HL-60 (cell line): ENCODE results near the gene ADGRL3.

Source experiments
- DNase-seq, 2 experiments: peaks; one replicate each; pipeline ENCODE4 v3.0.0-alpha.2; 2010 to 2020; ENCODE audit warnings: low read depth in 1 of 2, low spot score in 1 of 2
- H3K27ac ChIP-seq: fragments of 250-450 bp; sonication (Bioruptor Pico); replicated peaks from 2 replicates; pipeline ENCODE4 v1.5.1; 2020; ENCODE audit warnings: mild to moderate bottlenecking, moderate library complexity
- H3K27me3 ChIP-seq: fragments of 250-450 bp; sonication (Bioruptor Pico); 2 replicates; pipeline ENCODE4 v1.5.1; 2021; ENCODE audit warnings: mild to moderate bottlenecking, moderate library complexity; ENCODE audit not compliant: insufficient read depth, poor library complexity, severe bottlenecking
- H3K4me3 ChIP-seq: replicated peaks from 2 replicates; pipeline ENCODE4 v1.5.1; 2011; ENCODE audit warnings: mild to moderate bottlenecking, control low read depth, low read length; ENCODE audit not compliant: insufficient read depth
- GABPA ChIP-seq: IDR thresholded peaks from 2 replicates; pipeline ENCODE4 v1.6.1; 2012; ENCODE audit warnings: low read depth
- POLR2AphosphoS5 ChIP-seq: IDR thresholded peaks from 2 replicates; pipeline ENCODE4 v1.6.1; 2012; ENCODE audit warnings: low read depth
- SPI1 ChIP-seq: IDR thresholded peaks from 2 replicates; pipeline ENCODE4 v1.6.1; 2012; ENCODE audit warnings: low read depth, mild to moderate bottlenecking, borderline replicate concordance
- TF ChIP-seq, protein P1 (sequence below): IDR thresholded peaks from 2 replicates; pipeline ENCODE4 v1.6.1; 2012; ENCODE audit warnings: low read depth; ENCODE audit not compliant: insufficient replicate concordance
- TF ChIP-seq, protein P2 (sequence below): IDR thresholded peaks from one replicate; pipeline ENCODE4 v1.5.1; 2011; ENCODE audit warnings: low read length, control low read depth, inconsistent platforms; ENCODE audit not compliant: insufficient read depth

Gene ADGRL3

DNA sequence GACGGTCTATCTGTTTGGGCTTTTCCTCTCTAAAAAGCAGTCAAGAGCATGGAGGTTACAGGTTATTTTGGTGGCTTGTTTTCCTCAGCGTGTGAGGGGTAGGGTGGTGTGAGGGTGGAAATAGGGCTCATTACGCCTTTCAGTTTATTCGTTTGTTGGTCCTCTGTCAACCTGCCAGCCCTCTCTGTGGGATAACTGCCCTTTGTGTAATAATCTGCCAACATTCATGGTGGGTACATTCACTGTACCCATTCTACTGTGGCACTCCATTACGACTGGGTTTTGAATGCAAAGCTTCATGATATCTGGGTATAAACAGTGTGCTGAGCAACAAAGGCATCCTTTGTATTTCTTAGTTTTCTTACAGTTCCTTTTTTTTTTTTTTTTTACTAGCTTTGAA is 136.4 kb downstream of the ADGRL3 start:
- Histone ChIP-seq H3K27me3 (no peaks in the 10 kb centered on the region), H3K4me3 (no peak overlapping the region), H3K27ac (no peak overlapping the region)
- DNase-seq, result no peak
- TF ChIP-seq, protein P1, sequence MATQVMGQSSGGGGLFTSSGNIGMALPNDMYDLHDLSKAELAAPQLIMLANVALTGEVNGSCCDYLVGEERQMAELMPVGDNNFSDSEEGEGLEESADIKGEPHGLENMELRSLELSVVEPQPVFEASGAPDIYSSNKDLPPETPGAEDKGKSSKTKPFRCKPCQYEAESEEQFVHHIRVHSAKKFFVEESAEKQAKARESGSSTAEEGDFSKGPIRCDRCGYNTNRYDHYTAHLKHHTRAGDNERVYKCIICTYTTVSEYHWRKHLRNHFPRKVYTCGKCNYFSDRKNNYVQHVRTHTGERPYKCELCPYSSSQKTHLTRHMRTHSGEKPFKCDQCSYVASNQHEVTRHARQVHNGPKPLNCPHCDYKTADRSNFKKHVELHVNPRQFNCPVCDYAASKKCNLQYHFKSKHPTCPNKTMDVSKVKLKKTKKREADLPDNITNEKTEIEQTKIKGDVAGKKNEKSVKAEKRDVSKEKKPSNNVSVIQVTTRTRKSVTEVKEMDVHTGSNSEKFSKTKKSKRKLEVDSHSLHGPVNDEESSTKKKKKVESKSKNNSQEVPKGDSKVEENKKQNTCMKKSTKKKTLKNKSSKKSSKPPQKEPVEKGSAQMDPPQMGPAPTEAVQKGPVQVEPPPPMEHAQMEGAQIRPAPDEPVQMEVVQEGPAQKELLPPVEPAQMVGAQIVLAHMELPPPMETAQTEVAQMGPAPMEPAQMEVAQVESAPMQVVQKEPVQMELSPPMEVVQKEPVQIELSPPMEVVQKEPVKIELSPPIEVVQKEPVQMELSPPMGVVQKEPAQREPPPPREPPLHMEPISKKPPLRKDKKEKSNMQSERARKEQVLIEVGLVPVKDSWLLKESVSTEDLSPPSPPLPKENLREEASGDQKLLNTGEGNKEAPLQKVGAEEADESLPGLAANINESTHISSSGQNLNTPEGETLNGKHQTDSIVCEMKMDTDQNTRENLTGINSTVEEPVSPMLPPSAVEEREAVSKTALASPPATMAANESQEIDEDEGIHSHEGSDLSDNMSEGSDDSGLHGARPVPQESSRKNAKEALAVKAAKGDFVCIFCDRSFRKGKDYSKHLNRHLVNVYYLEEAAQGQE, result no peak
- TF ChIP-seq, protein P2, sequence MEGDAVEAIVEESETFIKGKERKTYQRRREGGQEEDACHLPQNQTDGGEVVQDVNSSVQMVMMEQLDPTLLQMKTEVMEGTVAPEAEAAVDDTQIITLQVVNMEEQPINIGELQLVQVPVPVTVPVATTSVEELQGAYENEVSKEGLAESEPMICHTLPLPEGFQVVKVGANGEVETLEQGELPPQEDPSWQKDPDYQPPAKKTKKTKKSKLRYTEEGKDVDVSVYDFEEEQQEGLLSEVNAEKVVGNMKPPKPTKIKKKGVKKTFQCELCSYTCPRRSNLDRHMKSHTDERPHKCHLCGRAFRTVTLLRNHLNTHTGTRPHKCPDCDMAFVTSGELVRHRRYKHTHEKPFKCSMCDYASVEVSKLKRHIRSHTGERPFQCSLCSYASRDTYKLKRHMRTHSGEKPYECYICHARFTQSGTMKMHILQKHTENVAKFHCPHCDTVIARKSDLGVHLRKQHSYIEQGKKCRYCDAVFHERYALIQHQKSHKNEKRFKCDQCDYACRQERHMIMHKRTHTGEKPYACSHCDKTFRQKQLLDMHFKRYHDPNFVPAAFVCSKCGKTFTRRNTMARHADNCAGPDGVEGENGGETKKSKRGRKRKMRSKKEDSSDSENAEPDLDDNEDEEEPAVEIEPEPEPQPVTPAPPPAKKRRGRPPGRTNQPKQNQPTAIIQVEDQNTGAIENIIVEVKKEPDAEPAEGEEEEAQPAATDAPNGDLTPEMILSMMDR, result no peak
- no peak for TF ChIP-seq SPI1
- no peak for TF ChIP-seq POLR2AphosphoS5
- TF ChIP-seq GABPA, result no peak

DNA sequence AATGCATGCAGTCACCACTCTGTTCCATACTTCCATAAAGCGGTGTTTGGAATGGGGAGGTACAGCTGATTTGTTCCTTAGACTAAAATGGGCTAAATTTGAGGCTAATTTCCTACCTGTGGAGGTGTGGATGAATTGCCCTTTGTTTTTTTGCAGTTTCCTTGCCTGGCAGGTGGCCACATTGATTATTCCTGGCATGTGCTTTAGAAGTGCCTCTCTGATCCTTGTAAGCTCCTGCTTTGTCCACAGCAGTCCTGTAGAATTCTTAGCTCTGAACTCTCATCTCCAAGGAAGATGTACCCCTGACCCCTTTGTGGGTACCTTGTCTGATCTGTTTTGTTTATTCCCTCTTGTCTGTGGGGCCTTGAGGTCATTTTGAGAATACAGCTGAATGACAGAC is 136.8 kb downstream of the ADGRL3 start:
- TF ChIP-seq, protein P1, result no peak
- TF ChIP-seq, protein P2, result no peak
- TF ChIP-seq POLR2AphosphoS5 (no peak), SPI1 (no peak), GABPA (no peak)
- Histone ChIP-seq H3K27me3 (no peaks in the 10 kb centered on the region), H3K4me3 (no peak overlapping the region), H3K27ac (no peak overlapping the region)
- no peak for DNase-seq

DNA sequence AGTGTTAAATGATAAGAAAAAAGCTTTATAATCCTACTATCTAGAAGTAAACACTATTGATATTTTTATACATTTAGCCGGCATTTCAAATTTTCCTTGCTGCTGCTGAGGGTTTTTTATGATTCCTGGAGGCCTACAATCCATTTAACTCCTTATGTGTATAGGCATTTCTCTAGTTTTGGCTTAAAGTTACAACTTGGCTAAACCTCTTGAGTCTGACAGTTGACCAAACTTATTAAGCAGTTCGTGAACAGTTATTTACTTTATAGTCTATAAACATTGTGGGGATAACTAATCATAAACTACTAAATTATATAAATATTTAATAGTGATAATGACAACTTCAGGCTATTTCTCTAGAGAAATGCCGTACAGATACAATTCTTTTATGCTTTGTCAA is 141.9 kb downstream of the ADGRL3 start:
- H3K27me3 ChIP-seq, result no peaks in the 10 kb centered on the region
- TF ChIP-seq, protein P2, result no peak
- no peak for TF ChIP-seq SPI1
- TF ChIP-seq, protein P1, result no peak
- no peak for TF ChIP-seq GABPA
- no peak for TF ChIP-seq POLR2AphosphoS5
- no peak overlapping the region for H3K27ac ChIP-seq
- no peak overlapping the region for H3K4me3 ChIP-seq
- no peak for DNase-seq
